A549 (cell line): ENCODE results near the gene DNAJC8. TPM values are rescaled to one million over a fixed set of nuclear protein-coding genes. Genes with fewer than 3 reads are reported as not detected.

Source experiments
- ATAC-seq, 2 experiments: fragments of 200-7000 bp in 1 of 2; fragments of >200 bp in 1 of 2; cut with Nextera tagmentation in 1 of 2; cut with Tn5 transposase in 1 of 2; 3 replicates each; pipeline versions ENCODE4 v1.8.0 to v1.9.1; 2018 to 2020; ENCODE audit warnings: mild to moderate bottlenecking in 1 of 2, moderate library complexity in 1 of 2
- CTCF ChIA-PET: fragments of 300-600 bp; sonication (Branson Sonifier 250); formaldehyde crosslinking; extraction: SDS; loops from one replicate; lab custom pipeline; 2021; ENCODE audit warnings: antibody characterized with exemption, inconsistent platforms; lab: Yijun Ruan, JAX
- POLR2A ChIA-PET: fragments of 350-600 bp; formaldehyde crosslinking; extraction: SDS; loops from one replicate; lab custom pipeline; 2021; ENCODE audit warnings: antibody characterized with exemption, inconsistent platforms; lab: Yijun Ruan, JAX
- DNase-seq, 2 experiments: peaks; one replicate each; pipeline versions ENCODE4 v3.0.0 to v3.0.0-alpha.2; 2011 to 2016; ENCODE audit warnings: low read depth in 1 of 2, low spot score in 1 of 2
- FAIRE-seq: peaks from 2 replicates; lab custom pipeline; 2011; peaks lifted over from hg19 to GRCh38; lab: Jason Lieb, UNC
- H3K27ac ChIP-seq, 2 experiments: fragments of >200 bp; sonication (Bioruptor Twin); formaldehyde crosslinking; 3 replicates each; pipeline ENCODE4 v1.5.1; 2016 to 2017
- H3K4me1 ChIP-seq: fragments of >200 bp; sonication (Bioruptor Twin); formaldehyde crosslinking; 3 replicates; pipeline ENCODE4 v1.6.1; 2016
- H3K4me2 ChIP-seq: fragments of >200 bp; sonication (Bioruptor Twin); formaldehyde crosslinking; 3 replicates; pipeline ENCODE4 v1.6.1; 2016
- H3K4me3 ChIP-seq: fragments of >200 bp; sonication (Bioruptor Twin); formaldehyde crosslinking; 3 replicates; pipeline ENCODE4 v1.5.1; 2016
- H3K9me3 ChIP-seq: fragments of >200 bp; sonication (Bioruptor Twin); formaldehyde crosslinking; 3 replicates; pipeline ENCODE4 v1.6.1; 2016
- BCL3 ChIP-seq: fragments of >200 bp; sonication (Bioruptor Twin); formaldehyde crosslinking; IDR thresholded peaks from 3 replicates; pipeline ENCODE4 v1.6.1; 2016
- BHLHE40 ChIP-seq: IDR thresholded peaks from 2 replicates; pipeline ENCODE4 v1.6.1; 2012; ENCODE audit warnings: low read depth, low read length, inconsistent platforms
- CBX8 ChIP-seq: fragments of 200-600 bp; sonication (generic); IDR thresholded peaks from 2 replicates; pipeline ENCODE4 v1.6.1; 2016
- E2F6 ChIP-seq: IDR thresholded peaks from 2 replicates; pipeline ENCODE4 v1.6.1; 2012; ENCODE audit warnings: low read depth, borderline replicate concordance
- EP300 ChIP-seq, 2 experiments: fragments of >200 bp; sonication (Bioruptor Twin); formaldehyde crosslinking; IDR thresholded peaks; 2 replicates in 1 of 2; 3 replicates in 1 of 2; pipeline ENCODE4 v1.6.1; 2016 to 2017
- ESRRA ChIP-seq: fragments of 150-350 bp; IDR thresholded peaks from 2 replicates; pipeline ENCODE4 v1.6.1; 2014; ENCODE audit warnings: mild to moderate bottlenecking, low read length, borderline replicate concordance
- FOSB ChIP-seq: fragments of 250-450 bp; sonication (Bioruptor Pico); IDR thresholded peaks from 2 replicates; pipeline ENCODE4 v1.5.0; 2020; ENCODE audit warnings: mild to moderate bottlenecking, moderate library complexity
- HDAC2 ChIP-seq: fragments of 200-600 bp; sonication (generic); IDR thresholded peaks from 2 replicates; pipeline ENCODE4 v1.6.1; 2016
- HMGXB4 ChIP-seq: fragments of 250-450 bp; sonication (Bioruptor Pico); IDR thresholded peaks from 2 replicates; pipeline ENCODE4 v1.5.0; 2021; ENCODE audit warnings: mild to moderate bottlenecking, moderate library complexity, borderline replicate concordance
- HOXA7 ChIP-seq: fragments of 250-450 bp; sonication (Bioruptor Pico); IDR thresholded peaks from 2 replicates; pipeline ENCODE4 v1.5.0; 2020; ENCODE audit warnings: mild to moderate bottlenecking, moderate library complexity
- JUNB ChIP-seq: fragments of >200 bp; sonication (Bioruptor Twin); formaldehyde crosslinking; IDR thresholded peaks from 2 replicates; pipeline ENCODE4 v1.6.1; 2016
- MAFK ChIP-seq: fragments of 450-650 bp; IDR thresholded peaks from 2 replicates; pipeline ENCODE4 v1.6.1; 2014; ENCODE audit not compliant: partially characterized antibody
- MAZ ChIP-seq: fragments of 150-350 bp; IDR thresholded peaks from 2 replicates; pipeline ENCODE4 v1.6.1; 2014; ENCODE audit warnings: antibody characterized with exemption, low read depth, low read length, borderline replicate concordance
- POLR2AphosphoS2 ChIP-seq: conservative IDR thresholded peaks from 2 replicates; pipeline ENCODE4 v1.6.1; 2012; ENCODE audit warnings: low read length, improper control_type of control experiment, inconsistent platforms
- RARB ChIP-seq: fragments of 250-450 bp; sonication (Bioruptor Pico); IDR thresholded peaks from 2 replicates; pipeline ENCODE4 v1.8.0; 2021; ENCODE audit warnings: mild to moderate bottlenecking, moderate library complexity
- RNF2 ChIP-seq: fragments of 200-600 bp; sonication (generic); IDR thresholded peaks from 2 replicates; pipeline ENCODE4 v1.6.1; 2016; ENCODE audit warnings: low read depth, mild to moderate bottlenecking, antibody characterized with exemption, moderate library complexity, borderline replicate concordance
- ZC3H11A ChIP-seq: fragments of 450-650 bp; IDR thresholded peaks from 2 replicates; pipeline ENCODE4 v1.6.1; 2014; ENCODE audit warnings: antibody characterized with exemption, mild to moderate bottlenecking
- ZFP36 ChIP-seq: fragments of 450-650 bp; IDR thresholded peaks from 2 replicates; pipeline ENCODE4 v1.6.1; 2014; ENCODE audit warnings: borderline replicate concordance; ENCODE audit not compliant: partially characterized antibody
- ZNF302 ChIP-seq: fragments of 250-450 bp; sonication (Bioruptor Pico); IDR thresholded peaks from 2 replicates; pipeline ENCODE4 v1.9.0; 2021; ENCODE audit warnings: inconsistent platforms, mild to moderate bottlenecking, moderate library complexity
- ZSCAN20 ChIP-seq: fragments of 250-450 bp; sonication (Bioruptor Pico); IDR thresholded peaks from 2 replicates; pipeline ENCODE4 v1.8.0; 2022; ENCODE audit warnings: mild to moderate bottlenecking, moderate library complexity
- WGBS: methylation state at CpG from one replicate; pipeline ENCODE4 v1.1.6; 2017; ENCODE audit errors: missing lambda C conversion rate; 5-methylcytosine and 5-hydroxymethylcytosine counted together
- polyA plus RNA-seq, 4 experiments: library from polyadenylated mRNA; depleted of rRNA in 3 of 4; stranded (reverse); fragments of >200 nt; fragmentation: RNase III in 1 of 4; extraction: RNeasy Plus Mini Kit Qiagen cat#74134 plus additional on column Dnase treatment in 1 of 4; gene quantifications; 2 replicates in 3 of 4; 3 replicates in 1 of 4; pipeline ENCODE4 v1.2.3, GENCODE V29; 2011 to 2017

DNAJC8 gene
- polyA plus RNA-seq, 2 of the 4 experiments (the other 2 are of a cell fraction): 87.3 to 93.7 TPM

- CTCF ChIA-PET: interaction anchor here (1.0 kb wide), 1 partner anchor 62 kb away, joined by 3 read pairs; no protein-coding TSS in a partner anchor
- no peak within 1 kb of the TSS for H3K4me3 ChIP-seq
- H3K4me1 ChIP-seq: no peaks in the 10 kb centered on the region
- POLR2A ChIA-PET: no interaction called here
- no peak for FAIRE-seq
- 78% methylated on average over 18 of the region's 18 CpGs for WGBS
- no peak for ATAC-seq
- TF ChIP-seq HDAC2: no peak
- no peak for TF ChIP-seq FOSB
- no peak for TF ChIP-seq POLR2AphosphoS2
- TF ChIP-seq RARB (CRISPR knock-in tag): no peak
- TF ChIP-seq EP300 (IDR thresholded peaks at IDR 0.05): no peak
- no peak for TF ChIP-seq RNF2
- no peaks in the 10 kb centered on the region for H3K9me3 ChIP-seq
- no peak for DNase-seq
- no peak within 1 kb of the TSS for H3K4me2 ChIP-seq
- no peak within 1 kb of the TSS; a peak in 1 of 6 replicates for H3K27ac ChIP-seq
Observed at GRCh38 chr1:28176492-28177470, 56.0 kb downstream of the DNAJC8 start, which contains the start of gene PTAFR. PTAFR (minus strand) TSS chr1:28176690; CDS start chr1:28151021, 25,669 bp downstream.

GRCh38 chr1:28175955-28176485, 56.8 kb downstream of the DNAJC8 start:
- TF ChIP-seq JUNB: no peak
- TF ChIP-seq BCL3: no peak
- no peak for TF ChIP-seq ZNF302
- no peak for TF ChIP-seq RNF2
- TF ChIP-seq ZC3H11A: no peak
- TF ChIP-seq HOXA7 (CRISPR knock-in tag): no peak
- no peak for TF ChIP-seq CBX8
- ATAC-seq (no peak), DNase-seq (no peak), FAIRE-seq (no peak)
- no peaks in the 10 kb centered on the region for H3K4me1 ChIP-seq
- 86% methylated on average over 8 of the region's 8 CpGs for WGBS
- ChIA-PET CTCF (interaction anchor here (1.0 kb wide), 1 partner anchor 61 kb away, joined by 3 read pairs; no protein-coding TSS in a partner anchor), POLR2A (no interaction called here)
- no peaks in the 10 kb centered on the region for H3K9me3 ChIP-seq
- no peak overlapping the region for H3K27ac ChIP-seq
- no peak overlapping the region for H3K4me3 ChIP-seq
- no peak overlapping the region for H3K4me2 ChIP-seq

GRCh38 chr1:28173980-28174297, 58.9 kb downstream of the DNAJC8 start:
- WGBS: 94% methylated on average over 3 of the region's 5 CpGs
- ChIA-PET CTCF (interaction anchor here (0.8 kb wide), 1 partner anchor 511 kb away, joined by 3 read pairs; no protein-coding TSS in a partner anchor), POLR2A (no interaction called here)
- TF ChIP-seq POLR2AphosphoS2 (no peak), HDAC2 (no peak), MAFK (no peak), HMGXB4 (no peak), E2F6 (no peak), RARB (CRISPR knock-in tag) (no peak), BHLHE40 (no peak), ESRRA (no peak), ZFP36 (no peak), ZSCAN20 (CRISPR knock-in tag) (no peak), MAZ (no peak)
- Histone ChIP-seq H3K27ac (no peak overlapping the region), H3K4me1 (no peaks in the 10 kb centered on the region), H3K4me3 (no peak overlapping the region), H3K9me3 (no peaks in the 10 kb centered on the region), H3K4me2 (no peak overlapping the region)
- peak in 1 of 2 experiments; percentile 27; a peak in 1 of 6 replicates for ATAC-seq
- DNase-seq: no peak
- no peak for FAIRE-seq
